Measurements from ENCODE around the gene SPRR4.
"Not testable (repeated sequence)": the region's sequence is repeated elsewhere in the genome, so short reads cannot be mapped to it uniquely, and the experiment has no call there.

SPRR4 gene

GRCh38 chr1:152993186-152993585, 22.7 kb downstream of the SPRR4 start:
- H3K4me3 ChIP-seq (ENCODE audit: low read depth in 1 of 2, low read length in 2 of 2): no peak overlapping the region
- no peaks in the 10 kb centered on the region for H3K4me1 ChIP-seq (ENCODE audit: insufficient read depth, low read length)
- H3K36me3 ChIP-seq (ENCODE audit: insufficient read depth, low read length): no peaks in the 10 kb centered on the region
- no peaks in the 10 kb centered on the region for H3K27me3 ChIP-seq (ENCODE audit: control insufficient read depth in 1 of 2, insufficient read depth in 2 of 2, low read length in 2 of 2)
- no peaks in the 10 kb centered on the region for H3K9me3 ChIP-seq (ENCODE audit: low read length)
- no peak overlapping the region for H3K9ac ChIP-seq (ENCODE audit: low read length)
- no peak overlapping the region for H3K27ac ChIP-seq (ENCODE audit: low read depth, low read length)

GRCh38 chr1:152995842-152996241, 25.4 kb downstream of the SPRR4 start:
- H3K27me3 ChIP-seq (ENCODE audit: control insufficient read depth in 1 of 2, insufficient read depth in 2 of 2, low read length in 2 of 2): no peaks in the 10 kb centered on the region
- no peaks in the 10 kb centered on the region for H3K4me1 ChIP-seq (ENCODE audit: insufficient read depth, low read length)
- no peak overlapping the region for H3K27ac ChIP-seq (ENCODE audit: low read depth, low read length)
- no peaks in the 10 kb centered on the region for H3K9me3 ChIP-seq (ENCODE audit: low read length)
- no peaks in the 10 kb centered on the region for H3K36me3 ChIP-seq (ENCODE audit: insufficient read depth, low read length)
- H3K9ac ChIP-seq (ENCODE audit: low read length): no peak overlapping the region
- no peak overlapping the region for H3K4me3 ChIP-seq (ENCODE audit: low read depth in 1 of 2, low read length in 2 of 2)

GRCh38 chr1:152996633-152997400, 26.4 kb downstream of the SPRR4 start:
- H3K27ac ChIP-seq (ENCODE audit: low read depth, low read length): no peak overlapping the region
- H3K9ac ChIP-seq (ENCODE audit: low read length): no peak overlapping the region

GRCh38 chr1:152997901-152998300, 27.5 kb downstream of the SPRR4 start:
- no peaks in the 10 kb centered on the region for H3K27me3 ChIP-seq (ENCODE audit: control insufficient read depth in 1 of 2, insufficient read depth in 2 of 2, low read length in 2 of 2)
- no peak overlapping the region for H3K27ac ChIP-seq (ENCODE audit: low read depth, low read length)
- no peaks in the 10 kb centered on the region for H3K36me3 ChIP-seq (ENCODE audit: insufficient read depth, low read length)
- H3K4me3 ChIP-seq (ENCODE audit: low read depth in 1 of 2, low read length in 2 of 2): no peak overlapping the region
- no peak overlapping the region for H3K9ac ChIP-seq (ENCODE audit: low read length)
- H3K9me3 ChIP-seq (ENCODE audit: low read length): no peaks in the 10 kb centered on the region
- H3K4me1 ChIP-seq (ENCODE audit: insufficient read depth, low read length): no peaks in the 10 kb centered on the region

More at GRCh38 chr1:152996633-152997400, 26.4 kb downstream of the SPRR4 start:
- no peaks in the 10 kb centered on the region for H3K27me3 ChIP-seq (ENCODE audit: control insufficient read depth in 1 of 2, insufficient read depth in 2 of 2, low read length in 2 of 2)
- H3K4me3 ChIP-seq (ENCODE audit: low read depth in 1 of 2, low read length in 2 of 2): no peak overlapping the region
- H3K36me3 ChIP-seq (ENCODE audit: insufficient read depth, low read length): no peaks in the 10 kb centered on the region
- no peaks in the 10 kb centered on the region for H3K9me3 ChIP-seq (ENCODE audit: low read length)
- H3K4me1 ChIP-seq (ENCODE audit: insufficient read depth, low read length): no peaks in the 10 kb centered on the region

- Histone ChIP-seq H3K27ac (ENCODE audit: low read depth, low read length) (no peak overlapping the region), H3K9me3 (ENCODE audit: low read length) (no peaks in the 10 kb centered on the region), H3K4me3 (ENCODE audit: low read depth in 1 of 2, low read length in 2 of 2) (no peak overlapping the region), H3K9ac (ENCODE audit: low read length) (no peak overlapping the region), H3K36me3 (ENCODE audit: insufficient read depth, low read length) (no peaks in the 10 kb centered on the region), H3K27me3 (ENCODE audit: control insufficient read depth in 1 of 2, insufficient read depth in 2 of 2, low read length in 2 of 2) (no peaks in the 10 kb centered on the region), H3K4me1 (ENCODE audit: insufficient read depth, low read length) (no peaks in the 10 kb centered on the region)
Observed at GRCh38 chr1:152998476-152998875, 28.0 kb downstream of the SPRR4 start.

- Histone ChIP-seq H3K4me3 (ENCODE audit: low read depth in 1 of 2, low read length in 2 of 2) (no peak overlapping the region), H3K9me3 (ENCODE audit: low read length) (no peaks in the 10 kb centered on the region), H3K27ac (ENCODE audit: low read depth, low read length) (no peak overlapping the region), H3K36me3 (ENCODE audit: insufficient read depth, low read length) (no peaks in the 10 kb centered on the region), H3K27me3 (ENCODE audit: control insufficient read depth in 1 of 2, insufficient read depth in 2 of 2, low read length in 2 of 2) (no peaks in the 10 kb centered on the region), H3K4me1 (ENCODE audit: insufficient read depth, low read length) (no peaks in the 10 kb centered on the region), H3K9ac (ENCODE audit: low read length) (no peak overlapping the region)
Observed at GRCh38 chr1:152999818-153000217, 29.4 kb downstream of the SPRR4 start.

- Histone ChIP-seq H3K4me3 (ENCODE audit: low read depth in 1 of 2, low read length in 2 of 2) (no peak overlapping the region), H3K9ac (ENCODE audit: low read length) (no peak overlapping the region), H3K9me3 (ENCODE audit: low read length) (no peaks in the 10 kb centered on the region), H3K4me1 (ENCODE audit: insufficient read depth, low read length) (no peaks in the 10 kb centered on the region), H3K27ac (ENCODE audit: low read depth, low read length) (no peak overlapping the region), H3K27me3 (ENCODE audit: control insufficient read depth in 1 of 2, insufficient read depth in 2 of 2, low read length in 2 of 2) (no peaks in the 10 kb centered on the region), H3K36me3 (ENCODE audit: insufficient read depth, low read length) (no peaks in the 10 kb centered on the region)
Observed at GRCh38 chr1:153000294-153000693, 29.8 kb downstream of the SPRR4 start.

GRCh38 chr1:153001382-153001781, 30.9 kb downstream of the SPRR4 start, which contains the start of gene SPRR3:
Gene SPRR3 (plus strand): TSS chr1:153001749. CDS start chr1:153003021, 1,272 bp downstream.
- no peak within 1 kb of the TSS for H3K27ac ChIP-seq (ENCODE audit: low read depth, low read length)

GRCh38 chr1:153011235-153011758, 40.8 kb downstream of the SPRR4 start:
- not testable (repeated sequence) for H3K27ac ChIP-seq (ENCODE audit: low read depth, low read length); H3K9me3 ChIP-seq (ENCODE audit: low read length); H3K4me1 ChIP-seq (ENCODE audit: insufficient read depth, low read length); H3K9ac ChIP-seq (ENCODE audit: low read length); H3K36me3 ChIP-seq (ENCODE audit: insufficient read depth, low read length); H3K4me3 ChIP-seq (ENCODE audit: low read depth in 1 of 2, low read length in 2 of 2); H3K27me3 ChIP-seq (ENCODE audit: control insufficient read depth in 1 of 2, insufficient read depth in 2 of 2, low read length in 2 of 2)

More at GRCh38 chr1:153001382-153001781, 30.9 kb downstream of the SPRR4 start, which contains the start of gene SPRR3:
- H3K27me3 ChIP-seq (ENCODE audit: control insufficient read depth in 1 of 2, insufficient read depth in 2 of 2, low read length in 2 of 2): no peaks in the 10 kb centered on the region
- H3K4me1 ChIP-seq (ENCODE audit: insufficient read depth, low read length): no peaks in the 10 kb centered on the region
- H3K4me3 ChIP-seq (ENCODE audit: low read depth in 1 of 2, low read length in 2 of 2): no peak within 1 kb of the TSS
- no peaks in the 10 kb centered on the region for H3K36me3 ChIP-seq (ENCODE audit: insufficient read depth, low read length)
- H3K9ac ChIP-seq (ENCODE audit: low read length): no peak within 1 kb of the TSS
- no peaks in the 10 kb centered on the region for H3K9me3 ChIP-seq (ENCODE audit: low read length)

- not testable (repeated sequence) for H3K4me1 ChIP-seq (ENCODE audit: insufficient read depth, low read length); H3K27me3 ChIP-seq (ENCODE audit: control insufficient read depth in 1 of 2, insufficient read depth in 2 of 2, low read length in 2 of 2); H3K27ac ChIP-seq (ENCODE audit: low read depth, low read length); H3K4me3 ChIP-seq (ENCODE audit: low read depth in 1 of 2, low read length in 2 of 2); H3K9me3 ChIP-seq (ENCODE audit: low read length); H3K9ac ChIP-seq (ENCODE audit: low read length); H3K36me3 ChIP-seq (ENCODE audit: insufficient read depth, low read length)
Observed at GRCh38 chr1:153021829-153022228, 51.4 kb downstream of the SPRR4 start.

Measured in muscle layer of colon (tissue), 2 donors.